GM23338 (cell line): ENCODE results near the gene NFE2. TPM values are rescaled to one million over a fixed set of nuclear protein-coding genes. Genes with fewer than 3 reads are reported as not detected.
"Not testable (repeated sequence)": the region's sequence is repeated elsewhere in the genome, so short reads cannot be mapped to it uniquely, and the experiment has no call there.

Experiments used
- ATAC-seq: fragments of 200-7000 bp; cut with Tn5 transposase; 3 replicates; pipeline ENCODE4 v1.9.1; 2020
- DNase-seq: peaks from one replicate; pipeline ENCODE4 v3.0.0-alpha.2; 2015; ENCODE audit warnings: low spot score
- H2AFZ ChIP-seq: fragments of 200-600 bp; sonication (generic); 2 replicates; pipeline ENCODE4 v1.8.0; 2016; ENCODE audit warnings: antibody characterized with exemption, mild to moderate bottlenecking, moderate library complexity
- H3F3A ChIP-seq: fragments of 200-600 bp; sonication (generic); replicated peaks from 2 replicates; pipeline ENCODE4 v1.8.0; 2017; ENCODE audit warnings: antibody characterized with exemption, mixed run types, low read depth
- H3K27ac ChIP-seq: fragments of 200-600 bp; sonication (generic); 2 replicates; pipeline ENCODE4 v1.6.1; 2016; ENCODE audit warnings: low read depth
- H3K27me3 ChIP-seq: fragments of 200-600 bp; sonication (generic); 2 replicates; pipeline ENCODE4 v1.8.0; 2016; ENCODE audit warnings: mild to moderate bottlenecking, mixed run types, moderate library complexity; ENCODE audit not compliant: insufficient read depth
- H3K36me3 ChIP-seq: fragments of 200-600 bp; sonication (generic); 2 replicates; pipeline ENCODE4 v1.8.0; 2016; ENCODE audit warnings: mild to moderate bottlenecking; ENCODE audit not compliant: insufficient read depth
- H3K4me1 ChIP-seq: fragments of 200-600 bp; sonication (generic); 2 replicates; pipeline ENCODE4 v1.8.0; 2016; ENCODE audit warnings: mild to moderate bottlenecking, moderate library complexity; ENCODE audit not compliant: insufficient read depth
- H3K4me2 ChIP-seq: fragments of 200-600 bp; sonication (generic); 2 replicates; pipeline ENCODE4 v1.7.1; 2017; ENCODE audit warnings: mixed run types
- H3K4me3 ChIP-seq: fragments of 200-600 bp; sonication (generic); 2 replicates; pipeline ENCODE4 v1.6.1; 2016; ENCODE audit warnings: mixed run types
- H3K79me2 ChIP-seq: fragments of 200-600 bp; sonication (generic); replicated peaks from 2 replicates; pipeline ENCODE4 v1.8.0; 2017; ENCODE audit warnings: mild to moderate bottlenecking; ENCODE audit not compliant: insufficient read depth
- H3K9me2 ChIP-seq: fragments of 200-600 bp; sonication (generic); 2 replicates; pipeline ENCODE4 v1.8.0; 2017; ENCODE audit not compliant: insufficient read depth
- H4K20me1 ChIP-seq: fragments of 200-600 bp; sonication (generic); replicated peaks from 2 replicates; pipeline ENCODE4 v1.8.0; 2017; ENCODE audit warnings: mild to moderate bottlenecking; ENCODE audit not compliant: insufficient read depth
- H3K27ac Mint-ChIP-seq: 2 replicates; pipeline ENCODE4 v1.8.0; 2020; ENCODE audit warnings: inconsistent platforms, mild to moderate bottlenecking, moderate library complexity, mixed read lengths
- H3K27me3 Mint-ChIP-seq: 3 replicates; pipeline ENCODE4 v1.8.0; 2022; ENCODE audit warnings: low read depth, mild to moderate bottlenecking, moderate library complexity, mixed read lengths, inconsistent platforms; ENCODE audit not compliant: insufficient read depth, poor library complexity
- H3K36me3 Mint-ChIP-seq: 3 replicates; pipeline ENCODE4 v1.8.0; 2021; ENCODE audit warnings: low read depth, mild to moderate bottlenecking, inconsistent platforms, moderate library complexity, mixed read lengths
- H3K4me1 Mint-ChIP-seq: 3 replicates; pipeline ENCODE4 v1.8.0; 2020; ENCODE audit warnings: mild to moderate bottlenecking, inconsistent platforms, mixed read lengths
- H3K4me3 Mint-ChIP-seq: 3 replicates; pipeline ENCODE4 v1.8.0; 2021; ENCODE audit warnings: moderate library complexity, mild to moderate bottlenecking, inconsistent platforms, mixed read lengths
- H3K9me3 Mint-ChIP-seq: 3 replicates; pipeline ENCODE4 v1.8.0; 2020; ENCODE audit warnings: moderate library complexity, mild to moderate bottlenecking, inconsistent platforms, mixed read lengths
- EZH2 ChIP-seq: fragments of 200-600 bp; sonication (generic); IDR thresholded peaks from one replicate; pipeline ENCODE4 v1.8.0; 2017; ENCODE audit warnings: antibody characterized with exemption, mild to moderate bottlenecking, low read depth; ENCODE audit not compliant: unreplicated experiment
- JUNB ChIP-seq: IDR thresholded peaks from one replicate; pipeline ENCODE4 v1.6.1; 2016; ENCODE audit warnings: antibody characterized with exemption; ENCODE audit not compliant: unreplicated experiment
- NANOG ChIP-seq: IDR thresholded peaks from 2 replicates; pipeline ENCODE4 v1.6.1; 2016; ENCODE audit warnings: antibody characterized with exemption, borderline replicate concordance
- REST ChIP-seq: IDR thresholded peaks from one replicate; pipeline ENCODE4 v1.6.1; 2018; ENCODE audit warnings: antibody characterized with exemption; ENCODE audit not compliant: unreplicated experiment
- STAT1 ChIP-seq: IDR thresholded peaks from one replicate; pipeline ENCODE4 v1.6.1; 2016; ENCODE audit warnings: antibody characterized with exemption; ENCODE audit not compliant: unreplicated experiment
- polyA plus RNA-seq: library from polyadenylated mRNA; unstranded; fragments of >200 nt; fragmentation: Nextera tagmentation; extraction: Ambion mirVana; gene quantifications from 2 replicates; pipeline ENCODE4 v1.2.1, GENCODE V29; 2016
- total RNA-seq: library from RNA; depleted of rRNA; stranded (reverse); fragments of >200 nt; shearing (Covaris generic); gene quantifications from 2 replicates; pipeline ENCODE4 v1.2.3, GENCODE V29; 2014
- TF ChIP-seq, protein P1 (sequence below): IDR thresholded peaks from 2 replicates; pipeline ENCODE4 v1.6.1; 2016; ENCODE audit warnings: antibody characterized with exemption
- TF ChIP-seq, protein P2 (sequence below): fragments of 250-450 bp; sonication (Bioruptor Pico); IDR thresholded peaks from 2 replicates; pipeline ENCODE4 v1.5.0; 2020; ENCODE audit warnings: mild to moderate bottlenecking, moderate library complexity

NFE2 gene
- total and polyA plus RNA-seq, 2 experiments from 2014 or later, result 1.3 to 1.8 TPM

DNA sequence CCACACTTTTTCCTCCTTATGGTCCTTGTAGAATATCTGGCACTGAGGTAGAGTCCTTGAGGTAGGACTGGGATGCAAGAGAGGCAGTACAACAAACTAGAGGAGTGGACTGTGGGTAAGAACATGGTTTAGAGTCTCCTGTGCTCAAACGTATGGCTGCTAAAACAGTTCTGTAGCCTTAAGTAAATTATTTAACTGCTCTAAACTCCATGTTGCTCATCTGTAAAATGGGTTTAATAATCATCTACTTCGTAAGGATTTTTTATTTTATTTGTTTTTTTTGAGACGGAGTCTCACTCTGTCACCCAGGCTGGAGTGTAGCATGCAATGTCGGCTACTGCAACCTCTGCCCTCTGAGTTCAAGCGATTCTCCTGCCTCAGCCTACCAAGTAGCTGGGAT lies 20.5 kb upstream of the NFE2 start:
- no peaks in the 10 kb centered on the region; the same call in 1 of the 2 replicates for H3F3A ChIP-seq
- peaks cover 4% of the 10 kb centered on the region for H3K4me1 Mint-ChIP-seq
- H3K36me3 Mint-ChIP-seq, result no peaks in the 10 kb centered on the region
- no peak overlapping the region for H2AFZ ChIP-seq
- H3K27ac Mint-ChIP-seq, result no peak overlapping the region
- H3K9me3 Mint-ChIP-seq, result no peaks in the 10 kb centered on the region
- H3K4me2 ChIP-seq, result no peak overlapping the region
- DNase-seq (no peak), ATAC-seq (no peak)
- H3K4me3 Mint-ChIP-seq, result no peak overlapping the region
- no peaks in the 10 kb centered on the region for H3K27me3 ChIP-seq
- no peak overlapping the region for H3K4me3 ChIP-seq
- H3K36me3 ChIP-seq, result no peaks in the 10 kb centered on the region
- H3K27ac ChIP-seq, result no peak overlapping the region
- peaks cover 7% of the 10 kb centered on the region for H3K79me2 ChIP-seq
- H3K9me2 ChIP-seq, result no peaks in the 10 kb centered on the region
- no peaks in the 10 kb centered on the region; the same call in 1 of the 2 replicates for H3K4me1 ChIP-seq
- H3K27me3 Mint-ChIP-seq, result peaks cover 5% of the 10 kb centered on the region
- TF ChIP-seq NANOG (no peak), STAT1 (no peak), REST (no peak), EZH2 (no peak)
- TF ChIP-seq, protein P1, sequence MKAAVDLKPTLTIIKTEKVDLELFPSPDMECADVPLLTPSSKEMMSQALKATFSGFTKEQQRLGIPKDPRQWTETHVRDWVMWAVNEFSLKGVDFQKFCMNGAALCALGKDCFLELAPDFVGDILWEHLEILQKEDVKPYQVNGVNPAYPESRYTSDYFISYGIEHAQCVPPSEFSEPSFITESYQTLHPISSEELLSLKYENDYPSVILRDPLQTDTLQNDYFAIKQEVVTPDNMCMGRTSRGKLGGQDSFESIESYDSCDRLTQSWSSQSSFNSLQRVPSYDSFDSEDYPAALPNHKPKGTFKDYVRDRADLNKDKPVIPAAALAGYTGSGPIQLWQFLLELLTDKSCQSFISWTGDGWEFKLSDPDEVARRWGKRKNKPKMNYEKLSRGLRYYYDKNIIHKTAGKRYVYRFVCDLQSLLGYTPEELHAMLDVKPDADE, result no peak
- no peaks in the 10 kb centered on the region for H4K20me1 ChIP-seq

DNA sequence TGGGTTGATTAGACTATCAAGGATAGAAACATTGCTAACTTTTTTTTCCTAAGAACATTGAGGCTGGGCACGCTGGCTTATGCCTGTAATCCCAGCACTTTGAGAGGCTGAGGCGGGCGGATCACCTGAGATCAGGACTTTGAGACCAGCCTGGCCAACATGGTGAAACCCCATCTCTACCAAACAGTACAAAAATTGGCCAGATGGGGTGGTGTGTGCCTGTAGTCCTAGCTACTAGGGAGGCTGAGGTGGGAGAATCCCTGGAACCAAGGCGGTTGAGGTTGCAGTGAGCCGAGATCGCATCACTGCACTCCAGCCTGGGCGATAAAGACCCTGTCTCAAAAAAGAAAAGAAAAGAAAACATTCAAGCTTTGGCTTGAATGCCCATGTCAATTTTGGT lies 11.5 kb upstream of the NFE2 start:
- not testable (repeated sequence) for DNase-seq, H3K4me2 ChIP-seq, H3K79me2 ChIP-seq, H3K36me3 ChIP-seq, H3F3A ChIP-seq, H3K36me3 Mint-ChIP-seq, H3K9me3 Mint-ChIP-seq, H2AFZ ChIP-seq, H3K27me3 Mint-ChIP-seq, H3K27ac Mint-ChIP-seq, H3K4me3 ChIP-seq, H3K4me1 ChIP-seq, H4K20me1 ChIP-seq, H3K4me3 Mint-ChIP-seq, H3K27me3 ChIP-seq, H3K9me2 ChIP-seq, H3K4me1 Mint-ChIP-seq, H3K27ac ChIP-seq
- ATAC-seq, result peak; percentile 43

DNA sequence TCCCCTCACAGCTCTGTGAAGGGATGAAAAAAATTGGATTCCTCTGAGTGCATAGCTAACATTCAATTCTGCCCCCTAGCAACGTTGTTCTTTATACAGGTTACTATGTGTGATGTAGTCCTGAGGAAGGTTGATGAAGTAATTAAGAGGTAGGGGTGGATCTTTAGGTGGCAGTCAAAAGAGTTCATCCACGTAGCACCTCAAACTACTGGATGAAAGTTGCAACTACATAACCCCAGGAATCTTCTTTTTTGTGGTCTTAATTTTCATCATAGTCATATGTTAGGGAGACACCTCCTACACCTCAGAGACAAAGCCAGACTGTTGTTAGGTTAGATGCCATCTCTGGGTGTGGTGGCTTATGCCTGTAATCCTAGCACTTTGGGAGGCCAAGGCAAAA lies 10.2 kb upstream of the NFE2 start:
- Mint-ChIP-seq H3K27ac (no peak overlapping the region), H3K36me3 (no peaks in the 10 kb centered on the region), H3K27me3 (peaks cover 2% of the 10 kb centered on the region), H3K4me3 (no peak overlapping the region), H3K9me3 (no peaks in the 10 kb centered on the region), H3K4me1 (peaks cover 2% of the 10 kb centered on the region; the same call in 1 of the 3 replicates)
- no peaks in the 10 kb centered on the region for H3K36me3 ChIP-seq
- ATAC-seq, result no peak
- H3K4me2 ChIP-seq, result no peak overlapping the region
- no peak overlapping the region for H2AFZ ChIP-seq
- no peaks in the 10 kb centered on the region for H3K79me2 ChIP-seq
- peaks cover 10% of the 10 kb centered on the region for H3K4me1 ChIP-seq
- DNase-seq, result no peak
- no peaks in the 10 kb centered on the region for H3F3A ChIP-seq
- no peak overlapping the region for H3K4me3 ChIP-seq
- H3K27me3 ChIP-seq, result no peaks in the 10 kb centered on the region
- H3K27ac ChIP-seq, result no peak overlapping the region
- H3K9me2 ChIP-seq, result no peaks in the 10 kb centered on the region
- H4K20me1 ChIP-seq, result no peaks in the 10 kb centered on the region
- TF ChIP-seq, protein P2, sequence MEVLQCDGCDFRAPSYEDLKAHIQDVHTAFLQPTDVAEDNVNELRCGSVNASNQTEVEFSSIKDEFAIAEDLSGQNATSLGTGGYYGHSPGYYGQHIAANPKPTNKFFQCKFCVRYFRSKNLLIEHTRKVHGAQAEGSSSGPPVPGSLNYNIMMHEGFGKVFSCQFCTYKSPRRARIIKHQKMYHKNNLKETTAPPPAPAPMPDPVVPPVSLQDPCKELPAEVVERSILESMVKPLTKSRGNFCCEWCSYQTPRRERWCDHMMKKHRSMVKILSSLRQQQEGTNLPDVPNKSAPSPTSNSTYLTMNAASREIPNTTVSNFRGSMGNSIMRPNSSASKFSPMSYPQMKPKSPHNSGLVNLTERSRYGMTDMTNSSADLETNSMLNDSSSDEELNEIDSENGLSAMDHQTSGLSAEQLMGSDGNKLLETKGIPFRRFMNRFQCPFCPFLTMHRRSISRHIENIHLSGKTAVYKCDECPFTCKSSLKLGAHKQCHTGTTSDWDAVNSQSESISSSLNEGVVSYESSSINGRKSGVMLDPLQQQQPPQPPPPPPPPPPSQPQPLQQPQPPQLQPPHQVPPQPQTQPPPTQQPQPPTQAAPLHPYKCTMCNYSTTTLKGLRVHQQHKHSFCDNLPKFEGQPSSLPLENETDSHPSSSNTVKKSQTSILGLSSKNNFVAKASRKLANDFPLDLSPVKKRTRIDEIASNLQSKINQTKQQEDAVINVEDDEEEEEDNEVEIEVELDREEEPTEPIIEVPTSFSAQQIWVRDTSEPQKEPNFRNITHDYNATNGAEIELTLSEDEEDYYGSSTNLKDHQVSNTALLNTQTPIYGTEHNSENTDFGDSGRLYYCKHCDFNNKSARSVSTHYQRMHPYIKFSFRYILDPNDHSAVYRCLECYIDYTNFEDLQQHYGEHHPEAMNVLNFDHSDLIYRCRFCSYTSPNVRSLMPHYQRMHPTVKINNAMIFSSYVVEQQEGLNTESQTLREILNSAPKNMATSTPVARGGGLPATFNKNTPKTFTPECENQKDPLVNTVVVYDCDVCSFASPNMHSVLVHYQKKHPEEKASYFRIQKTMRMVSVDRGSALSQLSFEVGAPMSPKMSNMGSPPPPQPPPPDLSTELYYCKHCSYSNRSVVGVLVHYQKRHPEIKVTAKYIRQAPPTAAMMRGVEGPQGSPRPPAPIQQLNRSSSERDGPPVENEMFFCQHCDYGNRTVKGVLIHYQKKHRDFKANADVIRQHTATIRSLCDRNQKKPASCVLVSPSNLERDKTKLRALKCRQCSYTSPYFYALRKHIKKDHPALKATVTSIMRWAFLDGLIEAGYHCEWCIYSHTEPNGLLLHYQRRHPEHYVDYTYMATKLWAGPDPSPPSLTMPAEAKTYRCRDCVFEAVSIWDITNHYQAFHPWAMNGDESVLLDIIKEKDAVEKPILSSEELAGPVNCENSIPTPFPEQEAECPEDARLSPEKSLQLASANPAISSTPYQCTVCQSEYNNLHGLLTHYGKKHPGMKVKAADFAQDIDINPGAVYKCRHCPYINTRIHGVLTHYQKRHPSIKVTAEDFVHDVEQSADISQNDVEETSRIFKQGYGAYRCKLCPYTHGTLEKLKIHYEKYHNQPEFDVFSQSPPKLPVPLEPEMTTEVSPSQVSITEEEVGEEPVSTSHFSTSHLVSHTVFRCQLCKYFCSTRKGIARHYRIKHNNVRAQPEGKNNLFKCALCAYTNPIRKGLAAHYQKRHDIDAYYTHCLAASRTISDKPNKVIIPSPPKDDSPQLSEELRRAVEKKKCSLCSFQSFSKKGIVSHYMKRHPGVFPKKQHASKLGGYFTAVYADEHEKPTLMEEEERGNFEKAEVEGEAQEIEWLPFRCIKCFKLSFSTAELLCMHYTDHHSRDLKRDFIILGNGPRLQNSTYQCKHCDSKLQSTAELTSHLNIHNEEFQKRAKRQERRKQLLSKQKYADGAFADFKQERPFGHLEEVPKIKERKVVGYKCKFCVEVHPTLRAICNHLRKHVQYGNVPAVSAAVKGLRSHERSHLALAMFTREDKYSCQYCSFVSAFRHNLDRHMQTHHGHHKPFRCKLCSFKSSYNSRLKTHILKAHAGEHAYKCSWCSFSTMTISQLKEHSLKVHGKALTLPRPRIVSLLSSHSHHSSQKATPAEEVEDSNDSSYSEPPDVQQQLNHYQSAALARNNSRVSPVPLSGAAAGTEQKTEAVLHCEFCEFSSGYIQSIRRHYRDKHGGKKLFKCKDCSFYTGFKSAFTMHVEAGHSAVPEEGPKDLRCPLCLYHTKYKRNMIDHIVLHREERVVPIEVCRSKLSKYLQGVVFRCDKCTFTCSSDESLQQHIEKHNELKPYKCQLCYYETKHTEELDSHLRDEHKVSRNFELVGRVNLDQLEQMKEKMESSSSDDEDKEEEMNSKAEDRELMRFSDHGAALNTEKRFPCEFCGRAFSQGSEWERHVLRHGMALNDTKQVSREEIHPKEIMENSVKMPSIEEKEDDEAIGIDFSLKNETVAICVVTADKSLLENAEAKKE (CRISPR knock-in tag), result no peak
- TF ChIP-seq JUNB, result no peak
